Measurements from ENCODE around the gene OSBPL6.

The OSBPL6 gene

GRCh38 chr2:178202927-178203326 lies 8.6 kb downstream of the OSBPL6 start:
- ChIA-PET CTCF (no interaction called here), POLR2A (no interaction called here)
- TF ChIP-seq TARDBP (IDR thresholded peaks at IDR 0.05) (no peak), FOXA1 (IDR thresholded peaks at IDR 0.05) (no peak), BHLHE40 (IDR thresholded peaks at IDR 0.05; ENCODE audit: borderline replicate concordance) (no peak), CTBP1 (IDR thresholded peaks at IDR 0.05; ENCODE audit: borderline replicate concordance) (no peak), NFRKB (IDR thresholded peaks at IDR 0.05) (no peak), LEF1 (IDR thresholded peaks at IDR 0.05; ENCODE audit: borderline replicate concordance) (no peak), SP1 (IDR thresholded peaks at IDR 0.05) (no peak), ZNF384 (IDR thresholded peaks at IDR 0.05) (no peak), ELF4 (IDR thresholded peaks at IDR 0.05) (no peak), ARNT (IDR thresholded peaks at IDR 0.05) (no peak), FOXK2 (IDR thresholded peaks at IDR 0.05) (no peak), SUZ12 (IDR thresholded peaks at IDR 0.05) (no peak), L3MBTL2 (conservative IDR thresholded peaks at IDR 0.05) (no peak), FOXM1 (IDR thresholded peaks at IDR 0.05; ENCODE audit: borderline replicate concordance) (no peak), PKNOX1 (IDR thresholded peaks at IDR 0.05) (no peak), HDGF (IDR thresholded peaks at IDR 0.05; ENCODE audit: borderline replicate concordance) (no peak)
- no peak for DNase-seq (ENCODE audit: extremely low spot score)

- ChIA-PET POLR2A (interaction anchor here (0.6 kb wide), 1 partner anchor 76 kb away, joined by 3 read pairs; no protein-coding TSS in a partner anchor), CTCF (no interaction called here)
- no peak for DNase-seq (ENCODE audit: extremely low spot score)
- TF ChIP-seq FOXK2 (IDR thresholded peaks at IDR 0.05), result no peak
- TF ChIP-seq NFRKB (IDR thresholded peaks at IDR 0.05), result no peak
- no peak for TF ChIP-seq ARNT (IDR thresholded peaks at IDR 0.05)
- no peak for TF ChIP-seq HDGF (IDR thresholded peaks at IDR 0.05; ENCODE audit: borderline replicate concordance)
- TF ChIP-seq ZNF384 (IDR thresholded peaks at IDR 0.05), result no peak
- TF ChIP-seq LEF1 (IDR thresholded peaks at IDR 0.05; ENCODE audit: borderline replicate concordance), result no peak
- TF ChIP-seq SUZ12 (IDR thresholded peaks at IDR 0.05), result no peak
- no peak for TF ChIP-seq FOXM1 (IDR thresholded peaks at IDR 0.05; ENCODE audit: borderline replicate concordance)
- no peak for TF ChIP-seq SP1 (IDR thresholded peaks at IDR 0.05)
- no peak for TF ChIP-seq BHLHE40 (IDR thresholded peaks at IDR 0.05; ENCODE audit: borderline replicate concordance)
- TF ChIP-seq PKNOX1 (IDR thresholded peaks at IDR 0.05), result no peak
- no peak for TF ChIP-seq L3MBTL2 (conservative IDR thresholded peaks at IDR 0.05)
- no peak for TF ChIP-seq ELF4 (IDR thresholded peaks at IDR 0.05)
- no peak for TF ChIP-seq FOXA1 (IDR thresholded peaks at IDR 0.05)
Observed at GRCh38 chr2:178204977-178205376, 10.7 kb downstream of the OSBPL6 start.

GRCh38 chr2:178205853-178206521 lies 11.7 kb downstream of the OSBPL6 start:
- DNase-seq (ENCODE audit: extremely low spot score), result no peak
- ChIA-PET POLR2A (no interaction called here), CTCF (no interaction called here)
- TF ChIP-seq TARDBP (IDR thresholded peaks at IDR 0.05), result no peak
- no peak for TF ChIP-seq ARNT (IDR thresholded peaks at IDR 0.05)
- TF ChIP-seq FOXM1 (IDR thresholded peaks at IDR 0.05; ENCODE audit: borderline replicate concordance), result no peak
- no peak for TF ChIP-seq CTBP1 (IDR thresholded peaks at IDR 0.05; ENCODE audit: borderline replicate concordance)
- no peak for TF ChIP-seq SUZ12 (IDR thresholded peaks at IDR 0.05)
- no peak for TF ChIP-seq BHLHE40 (IDR thresholded peaks at IDR 0.05; ENCODE audit: borderline replicate concordance)
- no peak for TF ChIP-seq HDGF (IDR thresholded peaks at IDR 0.05; ENCODE audit: borderline replicate concordance)
- no peak for TF ChIP-seq PKNOX1 (IDR thresholded peaks at IDR 0.05)
- TF ChIP-seq NFRKB (IDR thresholded peaks at IDR 0.05), result no peak
- no peak for TF ChIP-seq ZNF384 (IDR thresholded peaks at IDR 0.05)
- TF ChIP-seq ELF4 (IDR thresholded peaks at IDR 0.05), result no peak
- no peak for TF ChIP-seq LEF1 (IDR thresholded peaks at IDR 0.05; ENCODE audit: borderline replicate concordance)
- no peak for TF ChIP-seq FOXK2 (IDR thresholded peaks at IDR 0.05)
- TF ChIP-seq SP1 (IDR thresholded peaks at IDR 0.05), result no peak
- no peak for TF ChIP-seq L3MBTL2 (conservative IDR thresholded peaks at IDR 0.05)
- TF ChIP-seq FOXA1 (IDR thresholded peaks at IDR 0.05), result no peak

GRCh38 chr2:178208336-178208735 lies 14.0 kb downstream of the OSBPL6 start:
- CTCF ChIA-PET, result interaction anchor here (0.8 kb wide), 1 partner anchor 73 kb away, joined by 3 read pairs; no protein-coding TSS in a partner anchor
- TF ChIP-seq ZNF384 (IDR thresholded peaks at IDR 0.05), result no peak
- no peak for DNase-seq (ENCODE audit: extremely low spot score)
- POLR2A ChIA-PET, result no interaction called here

GRCh38 chr2:178208817-178209216 lies 14.5 kb downstream of the OSBPL6 start:
- TF ChIP-seq FOXA1 (IDR thresholded peaks at IDR 0.05), result no peak
- no peak for TF ChIP-seq FOXK2 (IDR thresholded peaks at IDR 0.05)
- TF ChIP-seq CTBP1 (IDR thresholded peaks at IDR 0.05; ENCODE audit: borderline replicate concordance), result no peak
- TF ChIP-seq HDGF (IDR thresholded peaks at IDR 0.05; ENCODE audit: borderline replicate concordance), result no peak
- TF ChIP-seq FOXM1 (IDR thresholded peaks at IDR 0.05; ENCODE audit: borderline replicate concordance), result no peak
- TF ChIP-seq BHLHE40 (IDR thresholded peaks at IDR 0.05; ENCODE audit: borderline replicate concordance), result no peak
- TF ChIP-seq ARNT (IDR thresholded peaks at IDR 0.05), result no peak
- TF ChIP-seq L3MBTL2 (conservative IDR thresholded peaks at IDR 0.05), result no peak
- no peak for TF ChIP-seq ZNF384 (IDR thresholded peaks at IDR 0.05)
- POLR2A ChIA-PET, result no interaction called here
- CTCF ChIA-PET, result interaction anchor here (0.6 to 0.8 kb wide), 2 partner anchors 8 to 74 kb away, joined by 3 read pairs; no protein-coding TSS in a partner anchor
- no peak for DNase-seq (ENCODE audit: extremely low spot score)

- DNase-seq (ENCODE audit: extremely low spot score), result no peak
- CTCF ChIA-PET, result no interaction called here
- TF ChIP-seq L3MBTL2 (conservative IDR thresholded peaks at IDR 0.05) (no peak), SUZ12 (IDR thresholded peaks at IDR 0.05) (no peak), NFRKB (IDR thresholded peaks at IDR 0.05) (no peak), LEF1 (IDR thresholded peaks at IDR 0.05; ENCODE audit: borderline replicate concordance) (no peak), CTBP1 (IDR thresholded peaks at IDR 0.05; ENCODE audit: borderline replicate concordance) (no peak), SP1 (IDR thresholded peaks at IDR 0.05) (no peak), HDGF (IDR thresholded peaks at IDR 0.05; ENCODE audit: borderline replicate concordance) (no peak), FOXK2 (IDR thresholded peaks at IDR 0.05) (no peak), ELF4 (IDR thresholded peaks at IDR 0.05) (no peak), TARDBP (IDR thresholded peaks at IDR 0.05) (no peak), ARNT (IDR thresholded peaks at IDR 0.05) (no peak)
- POLR2A ChIA-PET, result no interaction called here
Observed at GRCh38 chr2:178211460-178211859, 17.1 kb downstream of the OSBPL6 start.
